ENCODE results near the gene SETD7. TPM values are rescaled to one million over a fixed set of nuclear protein-coding genes. Genes with fewer than 3 reads are reported as not detected.

The SETD7 gene
- total and polyA plus RNA-seq, 2 experiments from 2014 or later, result 1.1 to 4.2 TPM

DNA sequence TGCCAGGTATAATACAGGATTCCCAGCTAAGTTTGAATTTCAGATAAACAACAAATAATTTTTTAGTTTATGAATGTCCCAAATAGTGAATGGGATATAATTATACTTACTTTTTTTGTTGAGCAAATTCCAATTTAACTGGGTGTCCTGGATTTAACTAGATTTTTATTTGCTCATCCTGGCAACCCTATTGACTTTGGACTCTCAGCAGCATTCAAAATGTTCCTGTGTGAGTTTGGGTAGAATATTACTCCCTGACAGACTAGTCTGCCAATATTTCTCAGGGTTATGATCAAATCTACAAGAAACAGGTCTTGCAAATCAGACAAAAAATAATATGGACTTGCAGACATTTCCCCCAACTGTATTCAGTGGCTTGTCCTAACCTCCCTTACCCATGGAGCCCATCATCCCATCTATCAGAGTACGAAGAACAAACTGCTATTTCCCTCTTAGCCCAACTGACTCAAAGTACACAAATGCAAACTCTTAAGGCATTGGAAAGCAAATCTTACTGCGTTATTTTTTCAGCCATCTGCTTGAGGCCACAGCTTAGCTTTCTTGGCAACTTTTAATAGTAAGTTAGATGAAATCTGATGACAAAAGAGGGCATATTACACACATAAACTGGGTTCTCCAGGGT, 20.7 kb downstream of the SETD7 start:
- H3K27me3 Mint-ChIP-seq (ENCODE audit: insufficient read depth, low read depth, poor library complexity), result peaks cover 3% of the 10 kb centered on the region
- H3F3A ChIP-seq (replicated peaks; ENCODE audit: low read depth), result no peaks in the 10 kb centered on the region
- no peak overlapping the region for H3K4me3 Mint-ChIP-seq
- H3K4me3 ChIP-seq, result no peak overlapping the region
- 0 out of 2 replicates have a peak, but pooled peaks cover under 1% of the 10 kb centered on the region for H3K4me1 ChIP-seq (ENCODE audit: insufficient read depth)
- no peaks in the 10 kb centered on the region for H4K20me1 ChIP-seq (replicated peaks; ENCODE audit: insufficient read depth)
- H3K9me3 Mint-ChIP-seq, result no peaks in the 10 kb centered on the region
- no peak overlapping the region for H3K4me2 ChIP-seq
- H3K27ac Mint-ChIP-seq, result no peak overlapping the region
- no peak overlapping the region for H3K27ac ChIP-seq (ENCODE audit: low read depth)
- no peaks in the 10 kb centered on the region for H3K79me2 ChIP-seq (replicated peaks; ENCODE audit: insufficient read depth)
- no peak for TF ChIP-seq ETS1 (IDR thresholded peaks at IDR 0.05)
- no peaks in the 10 kb centered on the region for H3K9me2 ChIP-seq (ENCODE audit: insufficient read depth)
- no peak overlapping the region for H2AFZ ChIP-seq
- no peaks in the 10 kb centered on the region for H3K4me1 Mint-ChIP-seq
- H3K36me3 ChIP-seq (ENCODE audit: insufficient read depth), result no peaks in the 10 kb centered on the region
- DNase-seq (ENCODE audit: low spot score) (no peak), ATAC-seq (no peak)
- H3K27me3 ChIP-seq (ENCODE audit: insufficient read depth), result no peaks in the 10 kb centered on the region
- H3K36me3 Mint-ChIP-seq (ENCODE audit: low read depth), result no peaks in the 10 kb centered on the region

- H2AFZ ChIP-seq, result no peak overlapping the region
- Mint-ChIP-seq H3K36me3 (ENCODE audit: low read depth) (no peaks in the 10 kb centered on the region), H3K4me1 (no peaks in the 10 kb centered on the region), H3K4me3 (no peak overlapping the region), H3K9me3 (no peaks in the 10 kb centered on the region), H3K27ac (no peak overlapping the region), H3K27me3 (ENCODE audit: insufficient read depth, low read depth, poor library complexity) (peaks cover 3% of the 10 kb centered on the region)
- H3K36me3 ChIP-seq (ENCODE audit: insufficient read depth), result no peaks in the 10 kb centered on the region
- H3K4me1 ChIP-seq (ENCODE audit: insufficient read depth), result no peaks in the 10 kb centered on the region
- DNase-seq (ENCODE audit: low spot score) (no peak), ATAC-seq (no peak)
- H3K27ac ChIP-seq (ENCODE audit: low read depth), result no peak overlapping the region
- no peaks in the 10 kb centered on the region for H3K27me3 ChIP-seq (ENCODE audit: insufficient read depth)
- no peaks in the 10 kb centered on the region for H3K79me2 ChIP-seq (replicated peaks; ENCODE audit: insufficient read depth)
- H3K9me2 ChIP-seq (ENCODE audit: insufficient read depth), result no peaks in the 10 kb centered on the region
- H3K4me2 ChIP-seq, result no peak overlapping the region
- no peaks in the 10 kb centered on the region for H3F3A ChIP-seq (replicated peaks; ENCODE audit: low read depth)
- H4K20me1 ChIP-seq (replicated peaks; ENCODE audit: insufficient read depth), result no peaks in the 10 kb centered on the region
- H3K4me3 ChIP-seq, result no peak overlapping the region
- TF ChIP-seq, protein P1, sequence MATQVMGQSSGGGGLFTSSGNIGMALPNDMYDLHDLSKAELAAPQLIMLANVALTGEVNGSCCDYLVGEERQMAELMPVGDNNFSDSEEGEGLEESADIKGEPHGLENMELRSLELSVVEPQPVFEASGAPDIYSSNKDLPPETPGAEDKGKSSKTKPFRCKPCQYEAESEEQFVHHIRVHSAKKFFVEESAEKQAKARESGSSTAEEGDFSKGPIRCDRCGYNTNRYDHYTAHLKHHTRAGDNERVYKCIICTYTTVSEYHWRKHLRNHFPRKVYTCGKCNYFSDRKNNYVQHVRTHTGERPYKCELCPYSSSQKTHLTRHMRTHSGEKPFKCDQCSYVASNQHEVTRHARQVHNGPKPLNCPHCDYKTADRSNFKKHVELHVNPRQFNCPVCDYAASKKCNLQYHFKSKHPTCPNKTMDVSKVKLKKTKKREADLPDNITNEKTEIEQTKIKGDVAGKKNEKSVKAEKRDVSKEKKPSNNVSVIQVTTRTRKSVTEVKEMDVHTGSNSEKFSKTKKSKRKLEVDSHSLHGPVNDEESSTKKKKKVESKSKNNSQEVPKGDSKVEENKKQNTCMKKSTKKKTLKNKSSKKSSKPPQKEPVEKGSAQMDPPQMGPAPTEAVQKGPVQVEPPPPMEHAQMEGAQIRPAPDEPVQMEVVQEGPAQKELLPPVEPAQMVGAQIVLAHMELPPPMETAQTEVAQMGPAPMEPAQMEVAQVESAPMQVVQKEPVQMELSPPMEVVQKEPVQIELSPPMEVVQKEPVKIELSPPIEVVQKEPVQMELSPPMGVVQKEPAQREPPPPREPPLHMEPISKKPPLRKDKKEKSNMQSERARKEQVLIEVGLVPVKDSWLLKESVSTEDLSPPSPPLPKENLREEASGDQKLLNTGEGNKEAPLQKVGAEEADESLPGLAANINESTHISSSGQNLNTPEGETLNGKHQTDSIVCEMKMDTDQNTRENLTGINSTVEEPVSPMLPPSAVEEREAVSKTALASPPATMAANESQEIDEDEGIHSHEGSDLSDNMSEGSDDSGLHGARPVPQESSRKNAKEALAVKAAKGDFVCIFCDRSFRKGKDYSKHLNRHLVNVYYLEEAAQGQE (IDR thresholded peaks at IDR 0.05; ENCODE audit: unreplicated experiment), result no peak
- no peak for TF ChIP-seq POLR2AphosphoS5 (IDR thresholded peaks at IDR 0.05; ENCODE audit: low read depth)
- no peak for TF ChIP-seq ETS1 (IDR thresholded peaks at IDR 0.05)
- TF ChIP-seq STAT1 (IDR thresholded peaks at IDR 0.05; ENCODE audit: unreplicated experiment), result no peak
- TF ChIP-seq, protein P2, sequence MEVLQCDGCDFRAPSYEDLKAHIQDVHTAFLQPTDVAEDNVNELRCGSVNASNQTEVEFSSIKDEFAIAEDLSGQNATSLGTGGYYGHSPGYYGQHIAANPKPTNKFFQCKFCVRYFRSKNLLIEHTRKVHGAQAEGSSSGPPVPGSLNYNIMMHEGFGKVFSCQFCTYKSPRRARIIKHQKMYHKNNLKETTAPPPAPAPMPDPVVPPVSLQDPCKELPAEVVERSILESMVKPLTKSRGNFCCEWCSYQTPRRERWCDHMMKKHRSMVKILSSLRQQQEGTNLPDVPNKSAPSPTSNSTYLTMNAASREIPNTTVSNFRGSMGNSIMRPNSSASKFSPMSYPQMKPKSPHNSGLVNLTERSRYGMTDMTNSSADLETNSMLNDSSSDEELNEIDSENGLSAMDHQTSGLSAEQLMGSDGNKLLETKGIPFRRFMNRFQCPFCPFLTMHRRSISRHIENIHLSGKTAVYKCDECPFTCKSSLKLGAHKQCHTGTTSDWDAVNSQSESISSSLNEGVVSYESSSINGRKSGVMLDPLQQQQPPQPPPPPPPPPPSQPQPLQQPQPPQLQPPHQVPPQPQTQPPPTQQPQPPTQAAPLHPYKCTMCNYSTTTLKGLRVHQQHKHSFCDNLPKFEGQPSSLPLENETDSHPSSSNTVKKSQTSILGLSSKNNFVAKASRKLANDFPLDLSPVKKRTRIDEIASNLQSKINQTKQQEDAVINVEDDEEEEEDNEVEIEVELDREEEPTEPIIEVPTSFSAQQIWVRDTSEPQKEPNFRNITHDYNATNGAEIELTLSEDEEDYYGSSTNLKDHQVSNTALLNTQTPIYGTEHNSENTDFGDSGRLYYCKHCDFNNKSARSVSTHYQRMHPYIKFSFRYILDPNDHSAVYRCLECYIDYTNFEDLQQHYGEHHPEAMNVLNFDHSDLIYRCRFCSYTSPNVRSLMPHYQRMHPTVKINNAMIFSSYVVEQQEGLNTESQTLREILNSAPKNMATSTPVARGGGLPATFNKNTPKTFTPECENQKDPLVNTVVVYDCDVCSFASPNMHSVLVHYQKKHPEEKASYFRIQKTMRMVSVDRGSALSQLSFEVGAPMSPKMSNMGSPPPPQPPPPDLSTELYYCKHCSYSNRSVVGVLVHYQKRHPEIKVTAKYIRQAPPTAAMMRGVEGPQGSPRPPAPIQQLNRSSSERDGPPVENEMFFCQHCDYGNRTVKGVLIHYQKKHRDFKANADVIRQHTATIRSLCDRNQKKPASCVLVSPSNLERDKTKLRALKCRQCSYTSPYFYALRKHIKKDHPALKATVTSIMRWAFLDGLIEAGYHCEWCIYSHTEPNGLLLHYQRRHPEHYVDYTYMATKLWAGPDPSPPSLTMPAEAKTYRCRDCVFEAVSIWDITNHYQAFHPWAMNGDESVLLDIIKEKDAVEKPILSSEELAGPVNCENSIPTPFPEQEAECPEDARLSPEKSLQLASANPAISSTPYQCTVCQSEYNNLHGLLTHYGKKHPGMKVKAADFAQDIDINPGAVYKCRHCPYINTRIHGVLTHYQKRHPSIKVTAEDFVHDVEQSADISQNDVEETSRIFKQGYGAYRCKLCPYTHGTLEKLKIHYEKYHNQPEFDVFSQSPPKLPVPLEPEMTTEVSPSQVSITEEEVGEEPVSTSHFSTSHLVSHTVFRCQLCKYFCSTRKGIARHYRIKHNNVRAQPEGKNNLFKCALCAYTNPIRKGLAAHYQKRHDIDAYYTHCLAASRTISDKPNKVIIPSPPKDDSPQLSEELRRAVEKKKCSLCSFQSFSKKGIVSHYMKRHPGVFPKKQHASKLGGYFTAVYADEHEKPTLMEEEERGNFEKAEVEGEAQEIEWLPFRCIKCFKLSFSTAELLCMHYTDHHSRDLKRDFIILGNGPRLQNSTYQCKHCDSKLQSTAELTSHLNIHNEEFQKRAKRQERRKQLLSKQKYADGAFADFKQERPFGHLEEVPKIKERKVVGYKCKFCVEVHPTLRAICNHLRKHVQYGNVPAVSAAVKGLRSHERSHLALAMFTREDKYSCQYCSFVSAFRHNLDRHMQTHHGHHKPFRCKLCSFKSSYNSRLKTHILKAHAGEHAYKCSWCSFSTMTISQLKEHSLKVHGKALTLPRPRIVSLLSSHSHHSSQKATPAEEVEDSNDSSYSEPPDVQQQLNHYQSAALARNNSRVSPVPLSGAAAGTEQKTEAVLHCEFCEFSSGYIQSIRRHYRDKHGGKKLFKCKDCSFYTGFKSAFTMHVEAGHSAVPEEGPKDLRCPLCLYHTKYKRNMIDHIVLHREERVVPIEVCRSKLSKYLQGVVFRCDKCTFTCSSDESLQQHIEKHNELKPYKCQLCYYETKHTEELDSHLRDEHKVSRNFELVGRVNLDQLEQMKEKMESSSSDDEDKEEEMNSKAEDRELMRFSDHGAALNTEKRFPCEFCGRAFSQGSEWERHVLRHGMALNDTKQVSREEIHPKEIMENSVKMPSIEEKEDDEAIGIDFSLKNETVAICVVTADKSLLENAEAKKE (CRISPR knock-in tag; IDR thresholded peaks at IDR 0.05), result no peak
- no peak for TF ChIP-seq CREB1 (CRISPR knock-in tag; IDR thresholded peaks at IDR 0.05; ENCODE audit: low read depth)
- no peak for TF ChIP-seq ZNF114 (CRISPR knock-in tag; IDR thresholded peaks at IDR 0.05)
- no peak for TF ChIP-seq JUNB (IDR thresholded peaks at IDR 0.05; ENCODE audit: unreplicated experiment)
Measured at GRCh38 chr4:139534287-139534950, 21.6 kb downstream of the SETD7 start.
